Lower lobe of right lung (tissue), 2 donors: Measurements from ENCODE around the gene CDK1. TPM values are rescaled to one million over a fixed set of nuclear protein-coding genes. Genes with fewer than 3 reads are reported as not detected.

ENCODE experiments used
- ATAC-seq, 2 donors: fragments of 200-7000 bp; cut with Tn5 transposase; one replicate each; pipeline ENCODE4 v1.9.1; 2020 to 2022; ENCODE audit warnings: mild to moderate bottlenecking in 2 of 2, moderate library complexity in 2 of 2
- DNase-seq: peaks from one replicate; pipeline ENCODE4 v3.0.0-alpha.2; 2020
- H3K27ac ChIP-seq: fragments of 200-600 bp; one replicate; pipeline ENCODE4 v1.8.0; 2022
- H3K27me3 ChIP-seq: fragments of 200-600 bp; one replicate; pipeline ENCODE4 v1.8.0; 2022; ENCODE audit warnings: low read depth
- H3K36me3 ChIP-seq: fragments of 200-600 bp; one replicate; pipeline ENCODE4 v1.8.0; 2022; ENCODE audit warnings: mild to moderate bottlenecking
- H3K4me1 ChIP-seq: fragments of 200-600 bp; one replicate; pipeline ENCODE4 v1.8.0; 2022
- H3K4me3 ChIP-seq: fragments of 200-600 bp; one replicate; pipeline ENCODE4 v1.8.0; 2022; ENCODE audit warnings: mild to moderate bottlenecking
- H3K9me3 ChIP-seq: fragments of 200-600 bp; one replicate; pipeline ENCODE4 v1.8.0; 2022
- intact Hi-C: fragments of 100-400 bp; cut with DNase I; formaldehyde crosslinking; loops from one replicate; pipeline ENCODE4 v1.11.0; 2022
- total RNA-seq: library from RNA; stranded (reverse); fragmentation: NEBNext Ultra II Directional; extraction: Animal tissue kit (Norgen Biotek cat#: 25700); gene quantifications from one replicate; pipeline ENCODE4 v1.2.1, GENCODE V29; 2021
- TF ChIP-seq, protein P1 (sequence below): fragments of 200-600 bp; IDR thresholded peaks from one replicate; pipeline ENCODE4 v1.8.0; 2022; ENCODE audit warnings: antibody characterized with exemption, mild to moderate bottlenecking
- donor health status: DM: no; HTN: yes; CAD: no; lungs with severe emphysema.

The CDK1 gene
- total RNA-seq, 1 donor from 2014 or later, result 4.3 TPM

DNA sequence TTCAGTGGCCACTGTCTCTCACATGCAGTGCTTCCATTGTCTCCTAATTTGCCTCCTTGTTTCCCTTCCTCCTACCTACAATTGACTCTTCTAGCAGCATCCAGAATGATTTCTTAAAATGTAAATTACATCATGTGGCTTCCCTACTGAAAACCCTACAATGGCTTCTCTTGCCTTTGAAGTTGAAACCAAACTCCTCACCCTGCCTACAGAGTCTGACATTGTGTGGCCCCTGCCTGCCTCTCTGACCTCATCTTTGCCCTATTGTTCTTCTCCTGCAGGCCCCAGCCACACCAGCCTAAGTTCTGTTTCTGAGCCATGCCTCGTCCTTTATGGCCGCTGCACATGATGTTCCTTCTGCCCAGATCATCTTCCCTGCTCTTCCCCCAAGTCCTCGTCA is 35.8 kb upstream of the CDK1 start:
- DNase-seq, result no peak
- Histone ChIP-seq H3K4me3 (no peak overlapping the region), H3K27ac (no peak overlapping the region), H3K9me3 (no peaks in the 10 kb centered on the region), H3K27me3 (no peaks in the 10 kb centered on the region), H3K36me3 (no peaks in the 10 kb centered on the region), H3K4me1 (no peaks in the 10 kb centered on the region)
- TF ChIP-seq, protein P1, sequence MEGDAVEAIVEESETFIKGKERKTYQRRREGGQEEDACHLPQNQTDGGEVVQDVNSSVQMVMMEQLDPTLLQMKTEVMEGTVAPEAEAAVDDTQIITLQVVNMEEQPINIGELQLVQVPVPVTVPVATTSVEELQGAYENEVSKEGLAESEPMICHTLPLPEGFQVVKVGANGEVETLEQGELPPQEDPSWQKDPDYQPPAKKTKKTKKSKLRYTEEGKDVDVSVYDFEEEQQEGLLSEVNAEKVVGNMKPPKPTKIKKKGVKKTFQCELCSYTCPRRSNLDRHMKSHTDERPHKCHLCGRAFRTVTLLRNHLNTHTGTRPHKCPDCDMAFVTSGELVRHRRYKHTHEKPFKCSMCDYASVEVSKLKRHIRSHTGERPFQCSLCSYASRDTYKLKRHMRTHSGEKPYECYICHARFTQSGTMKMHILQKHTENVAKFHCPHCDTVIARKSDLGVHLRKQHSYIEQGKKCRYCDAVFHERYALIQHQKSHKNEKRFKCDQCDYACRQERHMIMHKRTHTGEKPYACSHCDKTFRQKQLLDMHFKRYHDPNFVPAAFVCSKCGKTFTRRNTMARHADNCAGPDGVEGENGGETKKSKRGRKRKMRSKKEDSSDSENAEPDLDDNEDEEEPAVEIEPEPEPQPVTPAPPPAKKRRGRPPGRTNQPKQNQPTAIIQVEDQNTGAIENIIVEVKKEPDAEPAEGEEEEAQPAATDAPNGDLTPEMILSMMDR, result no peak
- intact Hi-C loops, result no loop called here
- no peak for ATAC-seq

DNA sequence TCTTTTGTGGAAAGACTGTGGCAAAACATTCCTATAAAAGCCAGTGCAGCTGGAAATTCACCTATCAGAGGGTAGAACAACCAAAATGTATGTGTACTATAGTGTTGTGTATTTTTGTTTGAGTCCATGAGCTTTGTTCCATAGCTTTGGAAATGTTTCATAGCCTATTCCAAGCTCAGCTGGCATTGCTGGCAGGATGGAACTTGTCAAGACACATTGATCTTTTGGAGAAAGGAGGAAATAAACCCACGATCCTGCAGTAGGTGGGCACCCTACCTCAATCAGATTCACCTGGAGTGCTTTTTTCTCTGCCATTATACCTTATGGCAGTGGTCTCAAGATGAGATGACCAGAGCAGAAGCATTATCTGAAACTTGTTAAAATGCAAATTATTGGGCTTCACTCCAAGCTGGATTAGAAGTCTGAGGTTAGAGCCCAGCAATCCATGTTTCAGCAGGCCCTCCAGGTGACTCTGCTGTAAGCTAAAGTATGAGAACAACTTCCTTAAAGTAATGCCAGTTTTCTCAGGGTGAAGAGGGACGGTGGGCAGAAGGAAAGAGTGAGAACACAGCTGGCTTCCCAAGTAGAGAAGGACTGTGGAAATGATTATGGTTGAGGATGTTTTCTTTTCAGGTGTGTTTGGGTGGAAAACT is 30.3 kb upstream of the CDK1 start:
- ATAC-seq, result peak in 1 of 2 donors; percentile 35
- Histone ChIP-seq H3K27me3 (no peaks in the 10 kb centered on the region), H3K4me1 (no peaks in the 10 kb centered on the region), H3K4me3 (no peak overlapping the region), H3K36me3 (no peaks in the 10 kb centered on the region), H3K9me3 (no peaks in the 10 kb centered on the region), H3K27ac (no peak overlapping the region)
- intact Hi-C loops, result no loop called here
- TF ChIP-seq, protein P1, result no peak
- no peak for DNase-seq

DNA sequence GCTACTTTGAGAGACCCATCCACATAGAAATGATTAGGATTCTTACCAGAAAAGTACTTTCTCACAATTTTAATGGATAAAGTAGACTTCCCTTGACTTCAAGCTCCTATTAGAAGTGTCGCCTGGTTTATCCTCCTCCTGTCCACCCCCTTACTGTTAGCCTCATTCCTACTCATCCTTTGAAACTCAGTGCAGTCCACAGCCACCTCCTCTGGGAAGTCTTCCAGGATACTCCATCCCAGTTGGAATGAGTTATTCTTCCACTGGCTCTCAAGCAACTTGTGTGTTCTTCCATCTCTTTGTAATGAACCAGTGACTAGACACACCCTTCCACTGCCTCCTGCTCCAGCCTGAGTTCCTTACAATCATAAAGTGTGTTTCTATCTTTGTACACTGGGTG is 25.1 kb upstream of the CDK1 start:
- TF ChIP-seq, protein P1, result no peak
- Histone ChIP-seq H3K27ac (no peak overlapping the region), H3K36me3 (no peaks in the 10 kb centered on the region), H3K27me3 (no peaks in the 10 kb centered on the region), H3K4me1 (no peaks in the 10 kb centered on the region), H3K4me3 (no peak overlapping the region), H3K9me3 (no peaks in the 10 kb centered on the region)
- intact Hi-C loops, result no loop called here
- ATAC-seq (no peak), DNase-seq (no peak)

DNA sequence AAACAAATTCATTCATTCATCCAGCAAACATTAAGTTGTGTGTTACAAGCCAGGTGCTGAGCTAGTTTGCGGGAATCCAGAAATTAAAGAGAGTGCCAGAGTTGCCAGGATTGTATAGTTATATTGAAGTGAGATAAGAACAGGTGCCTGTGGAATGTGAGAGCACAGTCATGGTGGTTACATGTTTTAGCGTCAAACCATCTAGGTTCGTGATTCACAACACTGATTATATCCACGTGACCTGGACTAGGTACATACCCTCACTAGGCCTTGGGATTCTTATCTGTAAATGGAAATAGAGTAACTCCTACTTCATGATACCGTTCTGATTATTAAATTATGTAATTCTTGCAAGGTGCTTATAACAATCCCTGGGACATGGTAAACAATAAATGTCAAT is 24.5 kb upstream of the CDK1 start:
- DNase-seq (no peak), ATAC-seq (no peak)
- Histone ChIP-seq H3K27ac (no peak overlapping the region), H3K4me3 (no peak overlapping the region), H3K4me1 (no peaks in the 10 kb centered on the region), H3K36me3 (no peaks in the 10 kb centered on the region), H3K27me3 (no peaks in the 10 kb centered on the region), H3K9me3 (no peaks in the 10 kb centered on the region)
- intact Hi-C loops, result no loop called here
- TF ChIP-seq, protein P1, result no peak

DNA sequence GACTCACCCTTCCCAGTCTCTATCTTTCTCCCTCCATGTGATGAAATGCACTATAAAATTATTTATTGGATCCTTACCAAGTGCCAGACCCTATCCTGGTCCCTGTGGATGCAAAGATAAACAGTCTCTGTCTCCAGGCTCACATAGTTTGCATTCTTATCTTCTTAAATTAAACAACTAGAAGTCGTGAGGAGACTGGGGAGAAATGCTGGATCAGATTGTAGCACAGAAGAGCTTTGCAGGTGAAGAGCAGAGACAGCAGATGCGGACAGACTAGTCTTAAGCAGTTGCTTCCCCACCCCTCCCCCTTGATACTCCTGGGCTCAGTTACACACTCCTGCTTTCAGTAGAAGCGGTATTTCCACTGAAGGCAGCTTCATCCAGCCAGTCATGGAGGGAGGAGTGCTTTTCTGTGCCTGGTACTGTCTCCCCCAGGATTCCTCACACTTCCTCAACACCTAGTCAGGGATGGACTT is 20.8 kb upstream of the CDK1 start:
- intact Hi-C loops, result no loop called here
- no peaks in the 10 kb centered on the region for H3K4me1 ChIP-seq
- no peak for ATAC-seq
- TF ChIP-seq, protein P1, result no peak
- H3K4me3 ChIP-seq, result no peak overlapping the region
- no peaks in the 10 kb centered on the region for H3K36me3 ChIP-seq
- no peak for DNase-seq
- H3K9me3 ChIP-seq, result no peaks in the 10 kb centered on the region
- no peaks in the 10 kb centered on the region for H3K27me3 ChIP-seq
- H3K27ac ChIP-seq, result no peak overlapping the region
